ENCODE measurements around the gene GRIP2.

GRIP2 gene

GRCh38 chr3:14528081-14528480, 12.1 kb downstream of the GRIP2 start:
- H3K27me3 ChIP-seq (ENCODE audit: control insufficient read depth, insufficient read depth, low read length) = no peaks in the 10 kb centered on the region

GRCh38 chr3:14525685-14526631, 14.2 kb downstream of the GRIP2 start:
- Histone ChIP-seq H3K4me3 (ENCODE audit: low read depth, low read length) (no peak overlapping the region), H2AFZ (no peak overlapping the region), H3K36me3 (ENCODE audit: control insufficient read depth, insufficient read depth, low read length) (no peaks in the 10 kb centered on the region), H3K9me3 (ENCODE audit: control insufficient read depth, low read length) (no peaks in the 10 kb centered on the region), H3K4me1 (no peaks in the 10 kb centered on the region), H3K9ac (no peak overlapping the region), H3K79me2 (no peaks in the 10 kb centered on the region), H3K27ac (no peak overlapping the region), H3K4me2 (ENCODE audit: low read length) (no peak overlapping the region), H3K27me3 (ENCODE audit: control insufficient read depth, insufficient read depth, low read length) (no peaks in the 10 kb centered on the region)
- TF ChIP-seq CTCF (IDR thresholded peaks at IDR 0.05) = no peak

More at GRCh38 chr3:14528081-14528480, 12.1 kb downstream of the GRIP2 start:
- H2AFZ ChIP-seq = no peak overlapping the region
- no peaks in the 10 kb centered on the region for H3K36me3 ChIP-seq (ENCODE audit: control insufficient read depth, insufficient read depth, low read length)
- no peaks in the 10 kb centered on the region for H3K4me1 ChIP-seq
- no peak for TF ChIP-seq CTCF (IDR thresholded peaks at IDR 0.05)
- no peak overlapping the region for H3K9ac ChIP-seq
- no peak overlapping the region for H3K27ac ChIP-seq
- H3K4me2 ChIP-seq (ENCODE audit: low read length) = no peak overlapping the region
- H3K79me2 ChIP-seq = no peaks in the 10 kb centered on the region
- H3K9me3 ChIP-seq (ENCODE audit: control insufficient read depth, low read length) = no peaks in the 10 kb centered on the region
- no peak overlapping the region for H3K4me3 ChIP-seq (ENCODE audit: low read depth, low read length)

DNA sequence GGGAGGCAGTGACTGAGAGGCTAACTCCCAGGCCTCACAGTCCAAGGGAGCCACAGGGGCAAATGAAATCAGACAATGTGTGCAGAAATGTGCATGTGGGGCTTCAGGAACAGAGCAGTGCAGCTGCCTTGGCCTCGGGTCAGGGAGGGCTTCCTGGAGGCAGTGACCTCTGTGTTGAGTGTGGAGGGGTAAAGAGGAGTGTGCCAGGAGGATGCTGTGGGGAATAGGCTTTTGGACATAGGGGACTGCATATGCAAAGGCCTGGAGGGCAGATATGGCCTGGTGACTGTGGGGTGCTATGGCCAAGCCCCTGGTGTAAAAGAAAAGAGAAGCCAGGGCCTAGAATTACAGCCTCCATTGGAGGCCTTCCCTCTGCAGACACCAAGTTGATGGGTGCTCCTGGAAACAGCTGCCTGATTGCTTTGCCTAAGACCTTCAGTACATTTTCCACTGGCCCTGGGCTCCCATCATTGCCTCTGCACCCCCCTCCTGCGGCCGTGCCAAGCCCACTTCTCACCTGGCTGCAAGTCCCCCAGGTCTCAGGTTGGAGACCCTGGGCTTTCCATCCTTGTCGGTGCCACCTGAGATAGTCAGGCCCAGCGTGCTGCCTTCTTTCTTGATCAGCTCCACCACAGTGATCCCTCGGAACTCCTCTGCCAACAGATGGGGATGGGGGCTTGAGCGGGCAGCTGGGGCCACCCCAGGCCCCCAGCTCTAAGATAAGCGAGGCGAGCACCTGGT, 15.1 kb downstream of the GRIP2 start:
- H2AFZ ChIP-seq = no peak overlapping the region
- H3K9me3 ChIP-seq (ENCODE audit: control insufficient read depth, low read length) = no peaks in the 10 kb centered on the region
- no peaks in the 10 kb centered on the region for H3K27me3 ChIP-seq (ENCODE audit: control insufficient read depth, insufficient read depth, low read length)
- H3K4me3 ChIP-seq (ENCODE audit: low read depth, low read length) = no peak overlapping the region
- TF ChIP-seq CTCF (IDR thresholded peaks at IDR 0.05) = no peak
- no peak overlapping the region for H3K9ac ChIP-seq
- no peak overlapping the region for H3K4me2 ChIP-seq (ENCODE audit: low read length)
- H3K27ac ChIP-seq = no peak overlapping the region
- H3K36me3 ChIP-seq (ENCODE audit: control insufficient read depth, insufficient read depth, low read length) = no peaks in the 10 kb centered on the region
- H3K4me1 ChIP-seq = no peaks in the 10 kb centered on the region
- H3K79me2 ChIP-seq = no peaks in the 10 kb centered on the region

DNA sequence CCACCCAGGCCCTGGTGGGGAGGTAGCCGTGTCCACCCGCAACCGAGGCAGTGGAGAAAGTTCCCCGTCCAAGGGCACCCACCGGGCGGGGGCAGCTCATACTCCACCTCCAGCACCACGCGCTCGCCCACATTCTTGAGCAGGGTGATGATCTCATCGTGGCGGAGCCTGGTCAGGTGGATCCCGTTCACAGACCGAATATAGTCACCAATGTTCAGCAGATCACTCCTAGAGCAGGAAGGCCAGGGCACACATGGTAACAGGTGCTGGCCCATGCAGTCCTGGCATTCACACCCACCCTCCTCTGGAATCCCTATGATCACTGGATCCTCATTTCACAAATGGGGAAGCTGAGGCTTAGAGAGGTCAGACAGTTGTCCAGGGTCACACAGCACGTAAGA, 15.8 kb downstream of the GRIP2 start:
- Histone ChIP-seq H3K27ac (no peak overlapping the region), H2AFZ (no peak overlapping the region), H3K4me2 (ENCODE audit: low read length) (no peak overlapping the region), H3K9ac (no peak overlapping the region), H3K4me1 (no peaks in the 10 kb centered on the region), H3K36me3 (ENCODE audit: control insufficient read depth, insufficient read depth, low read length) (no peaks in the 10 kb centered on the region), H3K9me3 (ENCODE audit: control insufficient read depth, low read length) (no peaks in the 10 kb centered on the region), H3K79me2 (no peaks in the 10 kb centered on the region), H3K4me3 (ENCODE audit: low read depth, low read length) (no peak overlapping the region), H3K27me3 (ENCODE audit: control insufficient read depth, insufficient read depth, low read length) (no peaks in the 10 kb centered on the region)
- TF ChIP-seq CTCF (IDR thresholded peaks at IDR 0.05) = no peak
